GDM1 (cell line): ENCODE results near the gene RHBDL2.
"Not testable (repeated sequence)": the region's sequence is repeated elsewhere in the genome, so short reads cannot be mapped to it uniquely, and the experiment has no call there.

ENCODE experiments used
- DNase-seq: peaks from one replicate; lab custom pipeline; 2025; lab: John Stamatoyannopoulos, UW

RHBDL2 gene

GRCh38 chr1:38941527-38942019 lies at the start of gene RHBDL2:
RHBDL2 (minus strand) TSS chr1:38941830; CDS start chr1:38919212, 22,618 bp downstream.
- no peak for DNase-seq

- peak; percentile 95 for DNase-seq
These were observed 49.4 kb upstream of the RHBDL2 start, which contains the start of gene AKIRIN1 for GRCh38 chr1:38990738-38991637. AKIRIN1 (plus strand) TSS chr1:38991276; CDS start chr1:38991381, 105 bp downstream.

- no peak for DNase-seq
These were observed 48.7 kb upstream of the RHBDL2 start for GRCh38 chr1:38990386-38990737.

- DNase-seq: no peak
These were observed 48.3 kb upstream of the RHBDL2 start for GRCh38 chr1:38989979-38990378.

- not testable (repeated sequence) for DNase-seq
These were observed 37.8 kb upstream of the RHBDL2 start for GRCh38 chr1:38979380-38979779.

- not testable (repeated sequence) for DNase-seq
These were observed 36.6 kb upstream of the RHBDL2 start for GRCh38 chr1:38978245-38978542.

GRCh38 chr1:38977399-38978244 lies 36.0 kb upstream of the RHBDL2 start:
- not testable (repeated sequence) for DNase-seq

- DNase-seq: no peak
These were observed 32.2 kb upstream of the RHBDL2 start for GRCh38 chr1:38973659-38974437.

GRCh38 chr1:38973145-38973544 lies 31.5 kb upstream of the RHBDL2 start:
- DNase-seq: not testable (repeated sequence)

- DNase-seq: no peak
These were observed 22.5 kb upstream of the RHBDL2 start for GRCh38 chr1:38964140-38964548.

- DNase-seq: no peak
These were observed 20.9 kb upstream of the RHBDL2 start for GRCh38 chr1:38962560-38962959.

GRCh38 chr1:38962113-38962512 lies 20.5 kb upstream of the RHBDL2 start:
- no peak for DNase-seq

GRCh38 chr1:38958967-38959366 lies 17.3 kb upstream of the RHBDL2 start:
- no peak for DNase-seq

- DNase-seq: no peak
These were observed 11.8 kb upstream of the RHBDL2 start for GRCh38 chr1:38953433-38953860.

GRCh38 chr1:38950553-38950952 lies 8.9 kb upstream of the RHBDL2 start:
- DNase-seq: no peak

- no peak for DNase-seq
These were observed 2.9 kb upstream of the RHBDL2 start for GRCh38 chr1:38944547-38944946.

GRCh38 chr1:38942664-38943428 lies 1.2 kb upstream of the RHBDL2 start:
- DNase-seq: no peak

- DNase-seq: no peak
These were observed 537 bp downstream of the RHBDL2 start for GRCh38 chr1:38941093-38941492.

- DNase-seq: no peak
These were observed 1.1 kb downstream of the RHBDL2 start for GRCh38 chr1:38940339-38941047.

- no peak for DNase-seq
These were observed 2.8 kb downstream of the RHBDL2 start for GRCh38 chr1:38938722-38939260.
